A673 (cell line): ENCODE results near the gene CXCL12.

Experiments used
- CTCF ChIP-seq: fragments of 300-800, 200-600 bp; sonication (generic); conservative IDR thresholded peaks from 2 replicates; pipeline ENCODE4 v1.5.1; 2017; ENCODE audit warnings: low read depth, mild to moderate bottlenecking, antibody characterized with exemption, low read length, moderate library complexity, mixed read lengths
- EZH2 ChIP-seq: fragments of 200-600 bp; sonication (generic); IDR thresholded peaks from 2 replicates; pipeline ENCODE4 v1.6.1; 2017; ENCODE audit warnings: borderline replicate concordance, low read depth, mild to moderate bottlenecking, mixed read lengths, antibody characterized with exemption, low read length; ENCODE audit not compliant: poor library complexity, severe bottlenecking

- TF ChIP-seq CTCF (no peak), EZH2 (no peak)
Observed at GRCh38 chr10:44344727-44345126, 40.2 kb downstream of the CXCL12 start.
